Cardiac muscle cell (in vitro differentiated cells and primary cell): Measurements from ENCODE around the gene SEMA5A. TPM values are rescaled to one million over a fixed set of nuclear protein-coding genes. Genes with fewer than 3 reads are reported as not detected.

ENCODE experiments used
- DNase-seq, 2 donors: peaks; one replicate each; pipeline versions ENCODE4 v3.0.0 to v3.0.0-alpha.2; 2010 to 2017; ENCODE audit warnings: low read depth in 1 of 2, low spot score in 1 of 2
- H3K27ac ChIP-seq: fragments of 200-600 bp; sonication (generic); 2 replicates; pipeline ENCODE4 v1.5.1; 2016
- H3K27me3 ChIP-seq: fragments of 200-600 bp; sonication (generic); 2 replicates; pipeline ENCODE4 v1.6.0; 2016; ENCODE audit warnings: control low read depth
- H3K36me3 ChIP-seq: fragments of 200-600 bp; sonication (generic); 2 replicates; pipeline ENCODE4 v1.5.1; 2016; ENCODE audit warnings: control low read depth
- H3K4me1 ChIP-seq: fragments of 200-600 bp; sonication (generic); 2 replicates; pipeline ENCODE4 v1.8.1; 2017; ENCODE audit warnings: low read depth, mild to moderate bottlenecking, mixed run types
- H3K4me3 ChIP-seq: fragments of 200-600 bp; sonication (generic); 2 replicates; pipeline ENCODE4 v1.5.1; 2016; ENCODE audit warnings: mild to moderate bottlenecking
- H3K9me3 ChIP-seq: fragments of 200-600 bp; sonication (generic); 2 replicates; pipeline ENCODE4 v1.5.1; 2017; ENCODE audit warnings: low read depth, mild to moderate bottlenecking, control low read depth
- polyA plus RNA-seq: library from polyadenylated mRNA; unstranded; fragments of >200 nt; fragmentation: Nextera tagmentation; extraction: Ambion mirVana; gene quantifications from 2 replicates; pipeline ENCODE4 v1.2.1, GENCODE V29; 2016
- total RNA-seq: library from RNA; depleted of rRNA; stranded (reverse); fragments of >200 nt; gene quantifications from 2 replicates; pipeline ENCODE4 v1.2.3, GENCODE V29; 2016
- TF ChIP-seq, protein P1 (sequence below): IDR thresholded peaks from 2 replicates; pipeline ENCODE4 v1.5.1; 2012; ENCODE audit warnings: low read depth, mild to moderate bottlenecking, low read length

SEMA5A gene
- total and polyA plus RNA-seq, 2 experiments from 2014 or later: 15.7 to 16.6 TPM

DNA sequence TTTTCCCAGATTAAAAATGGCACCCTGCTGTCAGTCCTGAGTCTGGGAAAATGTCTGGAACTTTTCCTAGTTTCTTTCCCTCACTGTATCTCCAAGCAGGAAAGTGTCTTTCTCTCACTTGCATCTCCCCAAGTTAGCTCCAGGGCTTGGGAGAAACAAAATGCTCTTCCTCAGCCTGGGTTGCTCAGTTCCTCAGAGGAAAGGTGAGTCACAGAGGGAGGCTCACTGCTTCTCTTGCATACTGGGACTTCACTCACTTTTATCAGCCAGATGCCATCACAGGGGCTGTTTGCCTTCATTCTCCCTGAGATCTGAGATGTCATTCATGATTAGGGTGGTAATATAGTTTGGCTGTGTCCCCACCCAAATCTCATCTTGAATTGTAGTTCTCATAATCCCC is 519.9 kb downstream of the SEMA5A start:
- Histone ChIP-seq H3K36me3 (no peaks in the 10 kb centered on the region), H3K4me3 (no peak overlapping the region), H3K9me3 (no peaks in the 10 kb centered on the region), H3K27ac (no peak overlapping the region), H3K27me3 (no peaks in the 10 kb centered on the region), H3K4me1 (no peaks in the 10 kb centered on the region)
- DNase-seq: no peak
- TF ChIP-seq, protein P1, sequence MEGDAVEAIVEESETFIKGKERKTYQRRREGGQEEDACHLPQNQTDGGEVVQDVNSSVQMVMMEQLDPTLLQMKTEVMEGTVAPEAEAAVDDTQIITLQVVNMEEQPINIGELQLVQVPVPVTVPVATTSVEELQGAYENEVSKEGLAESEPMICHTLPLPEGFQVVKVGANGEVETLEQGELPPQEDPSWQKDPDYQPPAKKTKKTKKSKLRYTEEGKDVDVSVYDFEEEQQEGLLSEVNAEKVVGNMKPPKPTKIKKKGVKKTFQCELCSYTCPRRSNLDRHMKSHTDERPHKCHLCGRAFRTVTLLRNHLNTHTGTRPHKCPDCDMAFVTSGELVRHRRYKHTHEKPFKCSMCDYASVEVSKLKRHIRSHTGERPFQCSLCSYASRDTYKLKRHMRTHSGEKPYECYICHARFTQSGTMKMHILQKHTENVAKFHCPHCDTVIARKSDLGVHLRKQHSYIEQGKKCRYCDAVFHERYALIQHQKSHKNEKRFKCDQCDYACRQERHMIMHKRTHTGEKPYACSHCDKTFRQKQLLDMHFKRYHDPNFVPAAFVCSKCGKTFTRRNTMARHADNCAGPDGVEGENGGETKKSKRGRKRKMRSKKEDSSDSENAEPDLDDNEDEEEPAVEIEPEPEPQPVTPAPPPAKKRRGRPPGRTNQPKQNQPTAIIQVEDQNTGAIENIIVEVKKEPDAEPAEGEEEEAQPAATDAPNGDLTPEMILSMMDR: no peak

DNA sequence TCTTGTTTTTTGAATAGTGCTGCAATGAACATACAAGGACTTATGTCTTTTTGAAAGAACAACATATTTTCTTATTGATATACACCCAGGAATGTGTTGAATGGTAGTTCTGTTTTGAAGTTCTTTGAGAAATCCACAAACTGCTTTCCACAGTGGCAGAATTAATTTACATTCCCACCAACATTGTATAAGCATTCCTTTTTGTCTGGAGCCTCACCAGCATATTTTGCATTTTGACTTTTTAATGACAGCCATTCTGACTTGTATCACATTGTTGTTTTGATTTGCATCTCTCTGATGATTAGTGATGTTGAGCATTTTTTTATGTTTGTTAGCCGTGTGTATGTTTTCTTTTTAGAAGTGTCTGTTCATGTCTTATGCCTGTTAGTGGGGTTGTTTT is 524.9 kb downstream of the SEMA5A start:
- TF ChIP-seq, protein P1: no peak
- Histone ChIP-seq H3K9me3 (no peaks in the 10 kb centered on the region), H3K27me3 (no peaks in the 10 kb centered on the region), H3K36me3 (no peaks in the 10 kb centered on the region), H3K27ac (no peak overlapping the region), H3K4me3 (no peak overlapping the region), H3K4me1 (no peaks in the 10 kb centered on the region)
- DNase-seq: no peak

DNA sequence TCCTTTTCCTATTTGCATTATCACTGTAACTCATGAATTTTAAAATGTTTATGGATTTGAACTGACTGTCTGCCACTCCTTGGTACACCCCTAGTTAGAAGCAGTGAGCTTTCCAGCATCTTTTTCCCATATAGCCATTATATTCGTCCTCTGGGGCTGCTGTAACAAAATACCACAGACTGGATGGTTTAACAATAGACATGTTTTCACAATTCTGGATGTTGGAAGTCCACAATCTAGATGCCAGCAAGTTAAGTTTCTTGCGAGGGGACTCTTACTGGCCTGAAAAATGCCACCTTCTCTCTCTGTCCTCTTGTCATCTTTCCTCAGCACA is 530.0 kb downstream of the SEMA5A start:
- Histone ChIP-seq H3K4me1 (no peaks in the 10 kb centered on the region), H3K27ac (no peak overlapping the region), H3K27me3 (no peaks in the 10 kb centered on the region), H3K36me3 (no peaks in the 10 kb centered on the region), H3K4me3 (no peak overlapping the region), H3K9me3 (no peaks in the 10 kb centered on the region)
- peak in 1 of 2 donors; percentile 33 for DNase-seq
- TF ChIP-seq, protein P1: no peak

DNA sequence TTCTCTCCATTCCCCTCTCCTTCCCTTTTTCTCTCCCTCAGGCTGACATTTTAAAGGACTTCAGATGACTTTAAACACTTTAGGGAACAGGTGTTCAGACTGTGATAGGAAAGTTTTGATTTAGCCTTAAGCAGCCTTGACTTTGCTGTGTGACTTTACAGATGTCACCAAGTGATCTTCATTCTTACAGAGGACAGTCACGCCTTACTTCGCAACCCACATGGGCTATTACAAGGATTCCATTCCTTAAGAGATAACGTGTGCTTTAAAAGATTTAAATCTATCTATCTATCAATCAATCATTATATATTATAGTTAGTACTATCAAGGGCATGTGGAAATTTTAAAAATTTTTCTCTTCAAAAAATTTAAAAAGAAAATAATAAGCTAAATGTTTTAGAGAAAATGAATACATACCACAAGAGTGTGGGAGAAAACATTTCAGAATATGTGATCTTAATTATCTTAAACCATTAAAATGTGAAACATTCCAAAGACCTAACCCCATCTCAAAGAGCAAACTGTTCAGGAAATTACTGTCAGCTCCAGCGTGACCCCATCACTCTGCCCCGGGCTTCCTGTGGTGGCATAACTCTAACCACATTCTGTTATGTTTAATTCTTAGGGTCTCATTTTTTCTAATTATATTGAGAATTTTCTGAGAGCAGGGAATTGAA is 530.5 kb downstream of the SEMA5A start:
- Histone ChIP-seq H3K27me3 (no peaks in the 10 kb centered on the region), H3K36me3 (no peaks in the 10 kb centered on the region), H3K27ac (no peak overlapping the region), H3K9me3 (no peaks in the 10 kb centered on the region), H3K4me1 (no peaks in the 10 kb centered on the region), H3K4me3 (no peak overlapping the region)
- TF ChIP-seq, protein P1: no peak
- peak in 1 of 2 donors; percentile 55 for DNase-seq

DNA sequence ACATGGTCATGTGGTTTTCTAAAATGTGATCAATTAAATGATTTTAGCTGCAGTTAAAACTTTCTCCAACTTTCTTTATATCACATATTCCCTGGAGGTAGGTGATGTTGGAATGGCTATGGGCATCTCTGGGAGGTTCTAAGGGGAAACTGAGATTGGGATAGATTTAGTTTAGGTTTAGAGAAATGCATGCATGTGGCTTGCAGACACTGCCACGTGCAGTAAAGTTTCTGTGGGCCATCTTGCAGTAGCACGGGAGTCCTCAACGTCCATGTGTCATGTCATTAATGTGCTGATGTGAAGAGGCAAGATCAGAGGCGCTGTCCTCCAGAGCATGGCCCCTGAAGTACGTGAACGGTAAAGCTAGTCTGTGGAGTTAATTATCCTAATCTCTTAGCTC is 532.7 kb downstream of the SEMA5A start:
- TF ChIP-seq, protein P1: no peak
- Histone ChIP-seq H3K4me3 (no peak overlapping the region), H3K9me3 (no peaks in the 10 kb centered on the region), H3K4me1 (no peaks in the 10 kb centered on the region), H3K27ac (no peak overlapping the region), H3K36me3 (no peaks in the 10 kb centered on the region), H3K27me3 (no peaks in the 10 kb centered on the region)
- DNase-seq: no peak
